Epithelial cell of proximal tubule (primary cell): ENCODE results near the gene KIRREL3. TPM values are rescaled to one million over a fixed set of nuclear protein-coding genes. Genes with fewer than 3 reads are reported as not detected.

ENCODE experiments used
- DNase-seq: peaks from one replicate; pipeline ENCODE4 v3.0.0-alpha.2; 2011; ENCODE audit warnings: low read depth
- H3K4me3 ChIP-seq: 2 replicates; pipeline ENCODE4 v1.5.1; 2011; ENCODE audit warnings: low read depth, mild to moderate bottlenecking, low read length
- CTCF ChIP-seq: conservative IDR thresholded peaks from 2 replicates; pipeline ENCODE4 v1.5.1; 2012; ENCODE audit warnings: low read depth, mild to moderate bottlenecking, low read length
- total RNA-seq: library from RNA; depleted of rRNA; stranded (reverse); fragments of >200 nt; gene quantifications from 2 replicates; pipeline ENCODE4 v1.2.3, GENCODE V29; 2015

The KIRREL3 gene
- total RNA-seq, 1 donor from 2014 or later, result 5.1 TPM

- no peak overlapping the region for H3K4me3 ChIP-seq
- DNase-seq, result no peak
- no peak for TF ChIP-seq CTCF
These were observed 576.8 kb downstream of the KIRREL3 start for GRCh38 chr11:126423743-126424142.

GRCh38 chr11:126423154-126423553, 577.4 kb downstream of the KIRREL3 start:
- no peak overlapping the region for H3K4me3 ChIP-seq
- no peak for DNase-seq
- no peak for TF ChIP-seq CTCF

- no peak for TF ChIP-seq CTCF
- H3K4me3 ChIP-seq, result no peak overlapping the region
These were observed 578.1 kb downstream of the KIRREL3 start for GRCh38 chr11:126422446-126422845.

GRCh38 chr11:126421271-126421671, 579.3 kb downstream of the KIRREL3 start:
- no peak for DNase-seq
- H3K4me3 ChIP-seq, result no peak overlapping the region
- TF ChIP-seq CTCF, result no peak

More at GRCh38 chr11:126422446-126422845, 578.1 kb downstream of the KIRREL3 start:
- DNase-seq, result no peak

- DNase-seq, result no peak
- no peak for TF ChIP-seq CTCF
- no peak overlapping the region for H3K4me3 ChIP-seq
These were observed 579.8 kb downstream of the KIRREL3 start for GRCh38 chr11:126420698-126421256.

GRCh38 chr11:126419801-126420697, 580.5 kb downstream of the KIRREL3 start:
- no peak overlapping the region for H3K4me3 ChIP-seq
- DNase-seq, result no peak
- no peak for TF ChIP-seq CTCF

- H3K4me3 ChIP-seq, result no peak overlapping the region
- no peak for TF ChIP-seq CTCF
- no peak for DNase-seq
These were observed 581.7 kb downstream of the KIRREL3 start for GRCh38 chr11:126418887-126419286.
